H9 (cell line): ENCODE measurements around the gene CCDC38. TPM values are rescaled to one million over a fixed set of nuclear protein-coding genes. Genes with fewer than 3 reads are reported as not detected.

Experiments used
- DNase-seq: peaks from one replicate; pipeline ENCODE4 v3.0.0-alpha.2; 2017
- H2AFZ ChIP-seq: one replicate; pipeline ENCODE4 v1.6.1; 2013; ENCODE audit warnings: mild to moderate bottlenecking, low read length, control low read depth, moderate library complexity
- H2AK5ac ChIP-seq: 2 replicates; pipeline ENCODE4 v1.6.1; 2013; ENCODE audit warnings: low read length, control low read depth, mixed read lengths; ENCODE audit not compliant: insufficient read length
- H2BK120ac ChIP-seq: one replicate; pipeline ENCODE4 v1.6.1; 2013; ENCODE audit warnings: low read depth, mild to moderate bottlenecking, low read length, control low read depth, inconsistent platforms; ENCODE audit not compliant: poor library complexity, severe bottlenecking
- H2BK12ac ChIP-seq: 2 replicates; pipeline ENCODE4 v1.6.1; 2013; ENCODE audit warnings: low read length, control low read depth, mixed read lengths, low read depth; ENCODE audit not compliant: insufficient read length
- H2BK15ac ChIP-seq: 2 replicates; pipeline ENCODE4 v1.6.1; 2013; ENCODE audit warnings: low read depth, low read length, control low read depth
- H2BK20ac ChIP-seq: one replicate; pipeline ENCODE4 v1.6.1; 2013; ENCODE audit warnings: low read depth, mild to moderate bottlenecking, low read length, control low read depth, inconsistent platforms; ENCODE audit not compliant: poor library complexity, severe bottlenecking
- H2BK5ac ChIP-seq: 2 replicates; pipeline ENCODE4 v1.6.1; 2013; ENCODE audit warnings: low read length, control low read depth, mixed read lengths; ENCODE audit not compliant: insufficient read length
- H3K14ac ChIP-seq: 2 replicates; pipeline ENCODE4 v1.6.1; 2013; ENCODE audit warnings: low read length, control low read depth; ENCODE audit not compliant: insufficient read depth
- H3K18ac ChIP-seq: 2 replicates; pipeline ENCODE4 v1.6.1; 2013; ENCODE audit warnings: low read depth, mild to moderate bottlenecking, mixed read lengths, low read length, control low read depth; ENCODE audit not compliant: insufficient read length
- H3K23ac ChIP-seq: 2 replicates; pipeline ENCODE4 v1.6.1; 2013; ENCODE audit warnings: low read length, control low read depth, mixed read lengths, low read depth; ENCODE audit not compliant: insufficient read length
- H3K23me2 ChIP-seq: 2 replicates; pipeline ENCODE4 v1.6.1; 2013; ENCODE audit warnings: low read depth, mild to moderate bottlenecking, mixed read lengths, low read length, control low read depth; ENCODE audit not compliant: insufficient read length, poor library complexity, severe bottlenecking
- H3K27ac ChIP-seq: 2 replicates; pipeline ENCODE4 v1.5.1; 2013; ENCODE audit warnings: low read length, control low read depth, mixed read lengths, low read depth; ENCODE audit not compliant: insufficient read length
- H3K27me3 ChIP-seq: 2 replicates; pipeline ENCODE4 v1.6.1; 2013; ENCODE audit warnings: low read length, control low read depth, inconsistent platforms; ENCODE audit not compliant: insufficient read depth
- H3K4ac ChIP-seq: 2 replicates; pipeline ENCODE4 v1.6.1; 2013; ENCODE audit warnings: low read depth, mild to moderate bottlenecking, control low read depth, inconsistent platforms, low read length, moderate library complexity
- H3K4me1 ChIP-seq: 2 replicates; pipeline ENCODE4 v1.6.1; 2013; ENCODE audit warnings: low read length, control low read depth, inconsistent platforms; ENCODE audit not compliant: insufficient read depth
- H3K4me2 ChIP-seq: 2 replicates; pipeline ENCODE4 v1.6.1; 2013; ENCODE audit warnings: low read length, control low read depth, mixed read lengths; ENCODE audit not compliant: insufficient read length, insufficient read depth
- H3K56ac ChIP-seq: 2 replicates; pipeline ENCODE4 v1.6.1; 2013; ENCODE audit warnings: low read depth, mild to moderate bottlenecking, mixed read lengths, low read length, control low read depth; ENCODE audit not compliant: insufficient read length
- H3K79me1 ChIP-seq: 2 replicates; pipeline ENCODE4 v1.6.1; 2013; ENCODE audit warnings: low read depth, mild to moderate bottlenecking, moderate library complexity, low read length, control low read depth, inconsistent platforms; ENCODE audit not compliant: insufficient read depth, poor library complexity, severe bottlenecking
- H3K79me2 ChIP-seq: 2 replicates; pipeline ENCODE4 v1.6.1; 2013; ENCODE audit warnings: low read length, control low read depth, inconsistent platforms; ENCODE audit not compliant: insufficient read depth
- H3K9ac ChIP-seq: 2 replicates; pipeline ENCODE4 v1.6.1; 2013; ENCODE audit warnings: low read length, control low read depth, mixed read lengths; ENCODE audit not compliant: insufficient read length; ENCODE audit errors: extremely low read depth
- H3K9me3 ChIP-seq: one replicate; pipeline ENCODE4 v1.6.1; 2013; ENCODE audit warnings: low read depth, low read length, inconsistent platforms; ENCODE audit not compliant: control insufficient read depth
- H3T11ph ChIP-seq: one replicate; pipeline ENCODE4 v1.6.1; 2013; ENCODE audit warnings: mild to moderate bottlenecking, low read length, control low read depth, inconsistent platforms
- H4K20me1 ChIP-seq: one replicate; pipeline ENCODE4 v1.6.1; 2013; ENCODE audit not compliant: control insufficient read depth, insufficient read length, insufficient read depth
- H4K5ac ChIP-seq: 2 replicates; pipeline ENCODE4 v1.6.1; 2013; ENCODE audit warnings: low read depth, mild to moderate bottlenecking, mixed read lengths, low read length, control low read depth; ENCODE audit not compliant: insufficient read length
- H4K8ac ChIP-seq: replicated peaks from 2 replicates; pipeline ENCODE4 v1.6.1; 2013; ENCODE audit warnings: low read length, control low read depth, mixed read lengths, low read depth; ENCODE audit not compliant: insufficient read length
- H4K91ac ChIP-seq: 2 replicates; pipeline ENCODE4 v1.6.1; 2013; ENCODE audit warnings: low read depth, mild to moderate bottlenecking, moderate library complexity, mixed read lengths, low read length, control low read depth; ENCODE audit not compliant: insufficient read length
- H3K27ac Mint-ChIP-seq, 3 experiments: 2 replicates in 2 of 3; 3 replicates in 1 of 3; pipeline ENCODE4 v1.8.0; 2020 to 2021; ENCODE audit warnings: mixed read lengths in 3 of 3, mild to moderate bottlenecking in 1 of 3, moderate library complexity in 1 of 3
- H3K27me3 Mint-ChIP-seq: 2 replicates; pipeline ENCODE4 v1.8.0; 2021; ENCODE audit warnings: low read depth, mild to moderate bottlenecking, moderate library complexity, mixed read lengths
- H3K36me3 Mint-ChIP-seq, 3 experiments: 2 replicates in 2 of 3; 3 replicates in 1 of 3; pipeline ENCODE4 v1.8.0; 2020 to 2021; ENCODE audit warnings: low read depth in 3 of 3, mixed read lengths in 3 of 3; ENCODE audit not compliant: insufficient read depth in 1 of 3
- H3K4me1 Mint-ChIP-seq, 2 experiments: 2 replicates each; pipeline ENCODE4 v1.8.0; 2020; ENCODE audit warnings: mixed read lengths in 2 of 2
- H3K4me3 Mint-ChIP-seq, 2 experiments: 2 replicates in 1 of 2; 3 replicates in 1 of 2; pipeline ENCODE4 v1.8.0; 2020 to 2021; ENCODE audit warnings: mild to moderate bottlenecking in 2 of 2, mixed read lengths in 2 of 2, moderate library complexity in 1 of 2
- H3K9me3 Mint-ChIP-seq, 2 experiments: 2 replicates in 1 of 2; 3 replicates in 1 of 2; pipeline ENCODE4 v1.8.0; 2020; ENCODE audit warnings: mild to moderate bottlenecking in 2 of 2, mixed read lengths in 2 of 2, moderate library complexity in 1 of 2
- CTCF ChIP-seq: fragments of 200-600 bp; sonication (generic); conservative IDR thresholded peaks from 3 replicates; pipeline ENCODE4 v1.8.0; 2021; ENCODE audit warnings: antibody characterized with exemption, mild to moderate bottlenecking
- WGBS: extraction: QIAGEN DNeasy Blood & Tissue Kit; methylation state at CpG from one replicate; pipeline ENCODE4 v1.1.7; 2013; ENCODE audit warnings: missing lambda C conversion rate, low lambda C conversion rate, mixed read lengths; ENCODE audit not compliant: insufficient read length; ENCODE audit errors: extremely low coverage; 5-methylcytosine and 5-hydroxymethylcytosine counted together
- total RNA-seq: library from RNA; stranded (reverse); gene quantifications from 2 replicates; pipeline ENCODE4 v1.2.1, GENCODE V29; 2021

CCDC38 gene
- total RNA-seq, 1 experiment from 2014 or later = not detected

DNA sequence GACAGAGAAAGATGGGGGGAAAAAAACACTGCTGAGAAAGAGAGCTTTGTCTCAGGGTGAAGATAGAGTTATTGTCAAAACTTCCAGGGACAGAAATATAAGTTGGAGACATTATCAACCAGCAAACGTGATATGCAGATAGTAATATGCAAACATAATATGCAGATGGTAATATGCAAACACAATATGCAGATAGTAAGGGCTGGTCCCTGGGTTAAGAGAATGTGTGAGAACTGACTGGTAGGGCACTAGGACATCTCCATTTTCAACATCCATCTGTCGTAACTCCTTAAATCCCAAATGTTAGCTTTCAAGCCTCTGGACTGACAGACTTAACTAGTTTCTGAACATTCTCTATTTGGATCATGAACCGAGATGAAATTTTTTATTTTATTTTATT lies 51.5 kb downstream of the CCDC38 start:
- no peak overlapping the region for H3K27ac Mint-ChIP-seq
- H4K91ac ChIP-seq = no peak overlapping the region
- no peak overlapping the region for H3K27ac ChIP-seq
- H3K4ac ChIP-seq = no peak overlapping the region
- WGBS = no CpG with 5 or more reads among the region's 3 CpGs
- H3K4me3 Mint-ChIP-seq = no peak overlapping the region
- no peak overlapping the region for H2AK5ac ChIP-seq
- H2BK5ac ChIP-seq = no peak overlapping the region
- no peak overlapping the region for H2BK12ac ChIP-seq
- H2BK120ac ChIP-seq = no peak overlapping the region
- H3K9ac ChIP-seq = no peak overlapping the region
- no peak overlapping the region for H3K18ac ChIP-seq
- H3T11ph ChIP-seq = no peak overlapping the region
- no peak overlapping the region for H3K56ac ChIP-seq
- no peaks in the 10 kb centered on the region for H3K79me1 ChIP-seq
- no peaks in the 10 kb centered on the region for H3K4me1 ChIP-seq
- peaks cover 0 to 2% (median 0%) of the 10 kb centered on the region in 3 experiments; a peak in 1 of 7 replicates for H3K36me3 Mint-ChIP-seq
- H3K27me3 ChIP-seq = no peaks in the 10 kb centered on the region
- H3K23me2 ChIP-seq = no peaks in the 10 kb centered on the region
- no peaks in the 10 kb centered on the region for H3K9me3 ChIP-seq
- no peaks in the 10 kb centered on the region for H3K79me2 ChIP-seq
- H3K4me2 ChIP-seq = no peak overlapping the region
- no peak overlapping the region for H3K23ac ChIP-seq
- no peak overlapping the region for H2BK15ac ChIP-seq
- H2BK20ac ChIP-seq = no peak overlapping the region
- no peaks in the 10 kb centered on the region; the same call in 1 of the 2 replicates for H3K27me3 Mint-ChIP-seq
- no peak for TF ChIP-seq CTCF
- H2AFZ ChIP-seq = no peak overlapping the region
- no peak for DNase-seq
- H4K20me1 ChIP-seq = no peaks in the 10 kb centered on the region
- H3K14ac ChIP-seq = no peak overlapping the region
- H3K4me1 Mint-ChIP-seq = no peaks in the 10 kb centered on the region
- peaks cover 0 to 2% of the 10 kb centered on the region in 2 experiments; a peak in 1 of 5 replicates for H3K9me3 Mint-ChIP-seq
- no peak overlapping the region for H4K8ac ChIP-seq
- H4K5ac ChIP-seq = no peak overlapping the region
